Measurements from ENCODE around the gene SV2B.

GRCh38 chr15:91257746-91258414, 157.8 kb downstream of the SV2B start:
- TF ChIP-seq ZBTB8A (tag by site-specific recombination; IDR thresholded peaks at IDR 0.05) (no peak), ZBTB1 (tag by site-specific recombination; IDR thresholded peaks at IDR 0.05) (no peak)
